Measurements from ENCODE around the gene STK4. TPM values are rescaled to one million over a fixed set of nuclear protein-coding genes. Genes with fewer than 3 reads are reported as not detected.

The STK4 gene
- total RNA-seq, 2 experiments from 2014 or later = 126 to 128 TPM

- no peaks in the 10 kb centered on the region for H3K9me3 Mint-ChIP-seq
- POLR2A ChIA-PET = no interaction called here
- no peak for DNase-seq
- H3K4me1 Mint-ChIP-seq (ENCODE audit: low read depth) = peaks cover 78% of the 10 kb centered on the region
- H3K27ac Mint-ChIP-seq = peak overlapping the region; percentile 77
- peaks cover 28% of the 10 kb centered on the region for H3K36me3 Mint-ChIP-seq
- H3K27me3 Mint-ChIP-seq = no peaks in the 10 kb centered on the region
- intact Hi-C loops (cut with micrococcal nuclease) = no loop called here
- no peak overlapping the region for H3K4me3 Mint-ChIP-seq
- CTCF ChIA-PET = interaction anchor here (1.6 to 2.7 kb wide), 3 partner anchors 10 to 62 kb away, joined by 12 to 17 read pairs (median 12); no protein-coding TSS in a partner anchor
These were observed 68.1 kb downstream of the STK4 start for GRCh38 chr20:45034436-45034835.

DNA sequence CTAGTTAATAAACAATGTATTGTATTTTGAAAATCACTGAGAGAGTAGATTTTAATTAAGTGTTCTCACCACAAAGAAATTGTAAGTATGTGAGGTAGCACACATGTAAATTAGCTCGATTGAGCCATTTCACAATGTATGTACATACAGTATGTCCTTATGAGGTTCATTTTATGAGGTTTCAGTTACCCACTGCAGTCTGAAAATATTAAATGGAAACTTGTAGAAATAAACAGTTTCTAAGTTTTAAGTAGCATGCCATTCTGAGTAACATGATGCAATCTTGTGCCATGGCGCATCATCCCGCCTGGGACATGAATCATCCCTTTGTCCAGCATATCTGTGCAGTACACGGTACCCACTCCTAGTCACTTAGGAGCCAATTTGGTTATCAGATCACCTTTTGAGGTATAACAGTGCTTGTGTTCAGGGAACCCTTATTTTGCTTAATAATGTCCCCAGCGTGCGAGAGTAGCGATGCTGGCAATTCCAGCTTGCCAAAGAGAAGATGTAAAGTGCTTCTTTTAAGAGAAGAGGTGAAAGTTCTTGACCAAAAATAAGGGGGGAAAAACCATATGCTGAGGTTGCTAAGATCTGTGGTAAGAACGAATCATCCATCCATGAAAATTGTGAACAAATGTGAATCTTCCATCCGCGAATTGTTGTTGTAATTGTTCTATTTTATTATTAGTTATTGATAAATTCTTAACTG lies 69.9 kb downstream of the STK4 start:
- Mint-ChIP-seq H3K27ac (peak overlapping the region; percentile 92), H3K27me3 (no peaks in the 10 kb centered on the region), H3K4me1 (ENCODE audit: low read depth) (peaks cover 78% of the 10 kb centered on the region), H3K9me3 (no peaks in the 10 kb centered on the region), H3K36me3 (peaks cover 35% of the 10 kb centered on the region), H3K4me3 (no peak overlapping the region)
- POLR2A ChIA-PET = interaction anchor here (1.1 kb wide), 1 partner anchor 17 kb away, joined by 3 read pairs; no protein-coding TSS in a partner anchor
- peak; percentile 83 for DNase-seq
- CTCF ChIA-PET = interaction anchor here (1.4 to 2.7 kb wide), 4 partner anchors 8 to 76 kb away, joined by 4 to 17 read pairs (median 12); no protein-coding TSS in a partner anchor
- intact Hi-C loops (cut with micrococcal nuclease) = loop anchor here (2.0 kb wide), 1 partner anchor 45 kb away; no protein-coding TSS in a partner anchor

- CTCF ChIA-PET = interaction anchor here (1.5 kb wide), 1 partner anchor 102 kb away, joined by 3 read pairs; no protein-coding TSS in a partner anchor
- no peak overlapping the region for H3K4me3 Mint-ChIP-seq
- POLR2A ChIA-PET = interaction anchor here (0.6 kb wide), 1 partner anchor 55 kb away, joined by 3 read pairs; no protein-coding TSS in a partner anchor
- peaks cover 36% of the 10 kb centered on the region for H3K36me3 Mint-ChIP-seq
- no peaks in the 10 kb centered on the region for H3K27me3 Mint-ChIP-seq
- intact Hi-C loops (cut with micrococcal nuclease) = loop anchor here (2.0 kb wide), 1 partner anchor 46 kb away; no protein-coding TSS in a partner anchor
- no peaks in the 10 kb centered on the region for H3K9me3 Mint-ChIP-seq
- DNase-seq = no peak
- H3K27ac Mint-ChIP-seq = peak overlapping the region; percentile 76
- peaks cover 82% of the 10 kb centered on the region for H3K4me1 Mint-ChIP-seq (ENCODE audit: low read depth)
These were observed 70.7 kb downstream of the STK4 start for GRCh38 chr20:45037050-45037449.

- Mint-ChIP-seq H3K4me3 (no peak overlapping the region), H3K27ac (peak overlapping the region; percentile 78), H3K27me3 (no peaks in the 10 kb centered on the region), H3K9me3 (no peaks in the 10 kb centered on the region), H3K36me3 (peaks cover 36% of the 10 kb centered on the region), H3K4me1 (ENCODE audit: low read depth) (peaks cover 83% of the 10 kb centered on the region)
- POLR2A ChIA-PET = interaction anchor here (0.6 kb wide), 1 partner anchor 56 kb away, joined by 3 read pairs; no protein-coding TSS in a partner anchor
- intact Hi-C loops (cut with micrococcal nuclease) = loop anchor here (2.0 kb wide), 1 partner anchor 47 kb away; no protein-coding TSS in a partner anchor
- no peak for DNase-seq
- CTCF ChIA-PET = interaction anchor here (1.5 to 3.8 kb wide), 3 partner anchors 12 to 102 kb away, joined by 3 to 19 read pairs (median 6); no protein-coding TSS in a partner anchor
These were observed 71.3 kb downstream of the STK4 start for GRCh38 chr20:45037635-45038034.

DNA sequence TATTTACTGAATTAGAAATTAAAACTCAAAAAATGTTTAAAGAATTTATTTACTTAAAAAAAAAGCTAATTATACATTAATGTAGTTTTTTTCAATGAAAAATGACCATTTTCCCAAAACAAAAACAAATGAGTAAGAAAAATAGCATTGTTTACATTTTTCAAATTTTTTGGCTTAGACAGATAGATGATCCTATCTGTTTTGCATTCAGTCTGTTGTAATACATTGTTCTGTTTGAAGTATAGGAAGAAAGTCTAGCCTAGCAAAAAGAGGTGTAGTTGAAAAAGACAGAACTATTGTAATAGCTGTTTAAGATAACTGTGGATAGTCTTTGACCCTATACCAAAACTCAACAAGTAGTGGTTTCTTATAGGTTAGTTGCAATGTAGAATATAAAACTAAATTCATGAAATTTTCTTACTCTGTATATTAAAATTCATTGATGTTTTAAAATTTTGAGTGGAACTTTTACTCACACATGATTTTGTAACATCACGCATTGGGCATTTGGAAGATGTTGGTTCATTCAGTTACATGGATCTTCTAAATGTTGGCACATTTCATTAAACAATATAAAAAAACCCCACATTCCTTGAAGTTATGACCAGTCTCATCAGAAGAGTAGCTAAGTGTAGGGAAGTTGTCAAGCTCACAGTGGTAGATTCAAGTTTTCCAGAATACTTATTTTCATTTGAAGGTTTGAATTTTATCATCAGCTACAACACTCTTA lies 72.6 kb downstream of the STK4 start:
- Mint-ChIP-seq H3K27me3 (no peaks in the 10 kb centered on the region), H3K9me3 (no peaks in the 10 kb centered on the region), H3K4me1 (ENCODE audit: low read depth) (peaks cover 83% of the 10 kb centered on the region), H3K36me3 (peaks cover 40% of the 10 kb centered on the region), H3K4me3 (no peak overlapping the region), H3K27ac (peak overlapping the region; percentile 84)
- DNase-seq = no peak
- intact Hi-C loops (cut with micrococcal nuclease) = no loop called here
- ChIA-PET POLR2A (no interaction called here), CTCF (interaction anchor here (0.7 to 3.8 kb wide), 6 partner anchors 11 to 100 kb away, joined by 3 to 19 read pairs (median 5); no protein-coding TSS in a partner anchor)

GRCh38 chr20:45039475-45039820 lies 73.1 kb downstream of the STK4 start:
- DNase-seq = no peak
- intact Hi-C loops (cut with micrococcal nuclease) = no loop called here
- ChIA-PET POLR2A (no interaction called here), CTCF (interaction anchor here (0.8 to 3.8 kb wide), 5 partner anchors 10 to 99 kb away, joined by 3 to 19 read pairs (median 6); no protein-coding TSS in a partner anchor)
- peaks cover 84% of the 10 kb centered on the region for H3K4me1 Mint-ChIP-seq (ENCODE audit: low read depth)
- H3K36me3 Mint-ChIP-seq = peaks cover 40% of the 10 kb centered on the region
- H3K9me3 Mint-ChIP-seq = no peaks in the 10 kb centered on the region
- peak overlapping the region; percentile 84 for H3K27ac Mint-ChIP-seq
- no peaks in the 10 kb centered on the region for H3K27me3 Mint-ChIP-seq
- H3K4me3 Mint-ChIP-seq = no peak overlapping the region

DNA sequence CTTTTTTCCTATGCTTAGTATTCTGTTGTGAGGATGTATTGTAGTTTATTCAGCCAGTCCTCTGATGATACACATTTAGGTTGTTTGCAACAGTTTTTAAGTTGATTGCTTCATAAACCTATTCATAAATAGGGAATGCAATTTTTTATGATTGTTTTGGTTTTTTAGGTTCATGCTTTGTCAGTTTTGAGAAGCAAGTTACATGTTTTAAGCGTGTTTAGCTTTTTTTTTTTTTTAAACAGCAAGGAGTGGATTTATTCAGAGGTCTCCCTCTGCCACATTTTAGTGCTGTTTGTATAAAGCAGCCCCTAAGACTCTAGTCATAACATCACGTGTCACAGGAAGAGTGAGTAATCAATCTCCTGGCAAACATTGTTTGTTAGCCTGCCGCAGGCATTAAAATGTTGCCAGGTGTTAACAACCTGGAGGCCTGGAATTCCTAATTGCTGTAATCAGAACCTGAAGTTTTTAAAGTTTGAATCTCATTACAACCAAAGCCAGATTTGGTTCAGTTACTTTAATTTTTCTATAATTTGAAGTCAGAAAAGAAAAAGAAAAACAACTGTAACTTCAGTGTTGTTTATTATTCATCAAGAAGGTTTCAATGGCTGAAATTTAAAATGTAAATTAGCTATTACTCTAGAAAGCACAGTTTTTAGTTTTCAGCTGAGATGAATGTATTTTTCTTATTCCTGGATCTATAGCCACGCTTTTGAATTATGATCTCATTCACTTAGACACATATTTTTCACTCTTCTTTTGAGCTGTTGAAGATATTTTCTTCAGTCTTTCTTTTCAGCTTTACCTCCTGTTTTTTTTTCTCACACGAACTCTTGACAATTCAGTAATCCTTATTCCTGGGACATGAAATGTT lies 75.4 kb downstream of the STK4 start:
- POLR2A ChIA-PET = interaction anchor here (0.8 to 1.4 kb wide), 3 partner anchors 69 to 82 kb away, joined by 3 to 5 read pairs (median 5); partner anchors contain the start of gene TOMM34
- H3K9me3 Mint-ChIP-seq = no peaks in the 10 kb centered on the region
- peaks cover 28% of the 10 kb centered on the region for H3K36me3 Mint-ChIP-seq
- CTCF ChIA-PET = interaction anchor here (0.8 to 5.4 kb wide), 8 partner anchors 11 to 249 kb away, joined by 3 to 185 read pairs (median 12); no protein-coding TSS in a partner anchor
- peaks cover 71% of the 10 kb centered on the region for H3K4me1 Mint-ChIP-seq (ENCODE audit: low read depth)
- no peak overlapping the region for H3K4me3 Mint-ChIP-seq
- H3K27me3 Mint-ChIP-seq = no peaks in the 10 kb centered on the region
- peak overlapping the region; percentile 95 for H3K27ac Mint-ChIP-seq
- intact Hi-C loops (cut with micrococcal nuclease) = no loop called here
- no peak for DNase-seq

GRCh38 chr20:45042978-45043377 lies 76.7 kb downstream of the STK4 start:
- peaks cover 68% of the 10 kb centered on the region for H3K4me1 Mint-ChIP-seq (ENCODE audit: low read depth)
- POLR2A ChIA-PET = interaction anchor here (0.9 kb wide), 1 partner anchor 22 kb away, joined by 4 read pairs; no protein-coding TSS in a partner anchor
- CTCF ChIA-PET = interaction anchor here (0.6 to 5.4 kb wide), 16 partner anchors 10 to 251 kb away, joined by 3 to 185 read pairs (median 12); partner anchors contain the start of gene KCNS1

GRCh38 chr20:45044084-45044573 lies 77.8 kb downstream of the STK4 start:
- H3K4me3 Mint-ChIP-seq = no peak overlapping the region
- CTCF ChIA-PET = interaction anchor here (0.7 to 5.4 kb wide), 43 partner anchors 9 to 249 kb away, joined by 3 to 185 read pairs (median 5); partner anchors contain the start of gene KCNS1
- POLR2A ChIA-PET = interaction anchor here (0.9 to 1.1 kb wide), 3 partner anchors 14 to 52 kb away, joined by 3 to 10 read pairs (median 4); no protein-coding TSS in a partner anchor
- peaks cover 36% of the 10 kb centered on the region for H3K36me3 Mint-ChIP-seq
- peak; percentile 41 for DNase-seq
- no peaks in the 10 kb centered on the region for H3K9me3 Mint-ChIP-seq
- H3K27me3 Mint-ChIP-seq = no peaks in the 10 kb centered on the region
- H3K4me1 Mint-ChIP-seq (ENCODE audit: low read depth) = peaks cover 74% of the 10 kb centered on the region
- intact Hi-C loops (cut with micrococcal nuclease) = loop anchor here (1.0 to 2.0 kb wide), 3 partner anchors 17 to 52 kb away; no protein-coding TSS in a partner anchor
- peak overlapping the region; percentile 75 for H3K27ac Mint-ChIP-seq

More at GRCh38 chr20:45042978-45043377, 76.7 kb downstream of the STK4 start:
- intact Hi-C loops (cut with micrococcal nuclease) = no loop called here
- Mint-ChIP-seq H3K36me3 (peaks cover 28% of the 10 kb centered on the region), H3K27me3 (no peaks in the 10 kb centered on the region), H3K9me3 (no peaks in the 10 kb centered on the region), H3K4me3 (no peak overlapping the region), H3K27ac (peak overlapping the region; percentile 95)
- no peak for DNase-seq

GRCh38 chr20:45044601-45045000 lies 78.3 kb downstream of the STK4 start:
- H3K4me1 Mint-ChIP-seq (ENCODE audit: low read depth) = peaks cover 74% of the 10 kb centered on the region
- peaks cover 36% of the 10 kb centered on the region for H3K36me3 Mint-ChIP-seq
- peak overlapping the region; percentile 75 for H3K27ac Mint-ChIP-seq
- ChIA-PET POLR2A (interaction anchor here (1.1 kb wide), 2 partner anchors 15 to 51 kb away, joined by 3 to 10 read pairs; no protein-coding TSS in a partner anchor), CTCF (interaction anchor here (0.7 to 5.4 kb wide), 40 partner anchors 9 to 249 kb away, joined by 3 to 185 read pairs (median 5); partner anchors contain the start of gene KCNS1)
- no peaks in the 10 kb centered on the region for H3K27me3 Mint-ChIP-seq
- intact Hi-C loops (cut with micrococcal nuclease) = loop anchor here (1.0 to 2.0 kb wide), 3 partner anchors 16 to 52 kb away; no protein-coding TSS in a partner anchor
- no peaks in the 10 kb centered on the region for H3K9me3 Mint-ChIP-seq
- no peak for DNase-seq
- no peak overlapping the region for H3K4me3 Mint-ChIP-seq

All from activated CD4-positive, alpha-beta memory T cell treated with anti-CD3 and anti-CD28 coated beads for 36 hours (primary cell).